ENCODE results near the gene FBXW7.

FBXW7 gene

DNA sequence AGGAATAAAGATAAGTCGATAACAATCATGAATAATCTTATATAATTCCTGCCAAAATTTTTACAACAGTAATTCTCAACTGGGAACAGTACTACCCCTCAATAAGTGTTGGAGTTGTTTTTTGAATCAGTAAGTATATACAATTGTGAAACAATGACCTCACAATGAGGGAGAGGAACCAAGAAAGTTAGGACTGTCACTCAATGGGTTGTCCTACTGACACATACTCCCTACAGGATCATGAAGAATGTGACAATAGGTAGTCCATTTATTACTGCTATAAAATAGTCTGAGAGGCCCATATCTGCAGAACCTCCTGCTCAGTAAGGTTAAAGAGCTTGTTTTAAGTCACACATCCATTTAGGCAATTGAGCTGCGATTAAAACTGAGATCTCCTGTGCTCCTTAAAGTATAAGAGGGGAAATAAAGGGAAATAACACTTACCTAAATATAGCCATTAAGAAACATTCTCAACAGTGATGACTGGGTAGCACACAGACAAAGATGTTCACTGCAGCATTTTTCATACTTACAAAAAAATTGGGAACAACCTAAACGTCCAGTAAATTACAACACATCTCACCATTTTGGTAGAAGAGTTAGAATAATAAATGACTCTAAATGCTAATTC is 26.2 kb downstream of the FBXW7 start:
- no peak for DNase-seq

DNA sequence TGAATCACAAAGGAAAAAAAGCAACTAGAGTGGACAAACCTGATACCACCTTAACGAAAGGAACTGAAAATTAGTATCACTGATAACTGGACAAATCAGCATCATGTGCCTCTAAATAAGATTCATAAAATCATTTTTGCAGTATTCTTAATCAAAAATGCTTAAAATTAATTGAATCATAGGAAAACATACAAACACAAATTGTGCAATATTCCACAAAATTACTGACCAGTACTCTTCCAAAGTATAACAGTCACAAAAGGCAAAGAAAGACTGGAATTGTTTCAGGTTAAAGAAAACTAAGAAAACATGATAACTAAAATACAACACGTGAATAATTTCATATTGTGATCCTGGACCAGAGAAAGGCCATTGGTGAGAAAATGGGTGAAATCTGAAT is 27.1 kb downstream of the FBXW7 start:
- no peak for DNase-seq

DNA sequence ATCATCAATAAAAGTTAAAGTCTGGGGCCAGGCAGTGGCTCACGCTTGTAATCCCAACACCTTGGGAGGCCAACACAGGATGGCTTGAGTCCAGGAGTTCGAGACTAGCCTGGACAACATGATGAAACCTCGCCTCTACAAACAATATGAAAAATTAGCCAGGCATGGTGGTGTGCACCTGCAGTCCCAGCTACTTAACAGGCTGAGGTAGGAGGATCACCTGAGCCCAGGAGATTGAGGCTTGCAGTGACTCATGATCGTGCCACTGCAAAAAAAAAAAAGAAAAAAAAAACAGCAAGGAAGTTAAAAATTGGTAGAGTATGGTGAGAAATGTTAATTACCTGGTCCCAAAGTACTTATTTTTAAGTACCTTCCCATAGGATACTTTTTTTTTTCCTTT is 27.5 kb downstream of the FBXW7 start:
- DNase-seq, result no peak

DNA sequence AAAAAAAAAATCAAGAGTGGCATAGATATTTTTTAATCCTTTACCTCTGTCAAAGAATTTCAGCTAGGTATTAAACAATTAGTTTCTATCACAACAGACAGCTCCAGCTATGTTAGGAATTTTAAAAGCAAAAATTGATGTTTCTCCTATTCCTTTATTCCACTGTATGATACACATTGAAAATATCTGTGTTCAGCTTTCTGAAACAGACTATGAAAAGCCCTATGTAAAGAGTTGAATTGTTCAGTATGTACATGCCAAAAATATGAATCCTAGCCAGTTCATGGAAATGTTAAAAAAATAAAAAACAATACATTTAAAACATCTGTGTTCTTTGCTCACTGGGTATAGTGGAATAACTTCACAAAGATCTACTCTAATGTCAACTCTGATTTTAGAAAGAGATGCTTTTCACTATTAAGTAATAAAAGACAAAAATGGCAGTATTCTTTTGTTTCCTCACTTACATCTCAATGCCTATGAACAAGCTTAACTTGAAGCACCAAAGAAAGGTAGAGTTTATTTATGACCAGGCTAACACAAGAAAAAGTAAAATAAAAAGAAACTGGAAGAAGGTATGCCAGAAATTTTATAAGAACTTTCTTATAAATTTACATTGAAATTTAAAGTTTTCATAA is 32.1 kb downstream of the FBXW7 start:
- no peak for DNase-seq

DNA sequence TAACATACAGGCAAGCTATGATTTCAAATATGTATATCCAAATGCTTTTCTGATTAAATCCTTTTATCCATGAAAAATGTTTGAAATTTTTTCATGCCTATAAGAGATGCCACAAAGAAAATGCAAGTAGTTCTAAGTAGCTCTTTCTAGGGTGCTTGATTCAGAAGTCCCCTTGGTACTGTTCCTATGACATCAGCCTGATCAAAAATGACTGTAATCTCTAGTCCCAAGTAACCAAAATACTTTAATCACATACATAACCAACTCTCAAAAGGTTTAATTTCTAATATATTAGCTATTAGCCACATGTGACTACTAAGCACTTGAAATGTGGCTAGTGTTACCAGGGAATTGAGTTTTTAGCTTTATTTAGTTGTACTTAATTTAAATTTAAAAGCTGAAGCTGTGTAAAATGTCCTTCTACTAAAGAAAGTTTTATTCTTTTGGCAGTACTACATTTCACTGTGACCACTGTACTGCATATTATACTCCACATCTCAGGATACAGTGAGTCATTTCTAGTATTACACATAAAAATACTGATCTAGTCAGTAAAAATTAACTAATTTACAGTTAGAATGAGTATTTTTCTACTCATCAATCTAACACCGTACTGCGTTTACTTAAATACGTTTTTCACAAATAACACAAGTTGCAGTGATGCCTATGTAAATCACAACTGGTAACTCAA is 33.9 kb downstream of the FBXW7 start:
- no peak for DNase-seq

DNA sequence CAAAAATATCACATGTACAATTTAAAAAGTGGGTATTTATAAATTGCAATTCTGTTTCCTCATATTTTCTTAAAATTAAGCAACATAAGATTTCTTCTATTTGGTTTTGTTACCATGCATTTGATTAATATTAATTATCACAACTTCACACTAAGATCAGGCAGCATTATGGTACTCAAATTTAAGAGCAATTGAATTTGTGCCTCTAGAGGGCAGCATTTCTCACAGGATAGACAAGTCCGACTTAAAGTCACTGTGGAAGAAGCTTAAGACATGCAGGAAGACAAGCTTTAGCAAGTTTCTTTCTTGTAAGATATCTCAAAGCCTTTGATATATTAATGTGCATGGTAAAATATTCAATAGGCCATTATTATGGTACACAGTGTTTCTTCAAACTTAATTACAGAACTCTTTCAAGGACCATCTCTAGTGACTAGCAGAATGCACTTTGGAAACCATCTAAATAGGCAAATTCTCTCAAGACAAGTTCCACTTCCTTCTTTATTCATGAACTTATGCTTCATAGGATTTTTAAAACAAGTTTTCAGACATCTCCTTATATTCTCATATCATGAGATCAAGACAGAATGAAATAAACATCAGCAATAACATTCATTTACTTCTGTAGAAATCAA is 35.0 kb downstream of the FBXW7 start:
- DNase-seq, result no peak

DNA sequence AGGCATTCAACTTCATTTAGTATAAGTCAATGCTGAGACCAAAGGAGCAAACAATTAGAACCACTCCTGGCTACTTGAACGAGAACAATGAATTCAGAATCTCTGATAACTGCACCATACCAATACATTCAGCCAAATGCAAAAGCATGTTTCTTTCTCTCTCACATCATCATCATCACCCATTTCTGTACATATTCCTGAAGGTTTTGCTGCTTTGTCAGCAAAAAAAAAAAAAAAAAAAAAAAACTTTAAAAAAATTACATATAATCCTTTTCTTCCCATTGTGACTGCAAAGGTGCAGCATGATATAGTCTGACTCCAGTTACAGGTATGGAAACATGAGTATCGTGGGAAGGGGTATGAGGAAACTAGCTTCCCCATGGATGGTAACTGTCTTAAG is 35.6 kb downstream of the FBXW7 start:
- no peak for DNase-seq

DNA sequence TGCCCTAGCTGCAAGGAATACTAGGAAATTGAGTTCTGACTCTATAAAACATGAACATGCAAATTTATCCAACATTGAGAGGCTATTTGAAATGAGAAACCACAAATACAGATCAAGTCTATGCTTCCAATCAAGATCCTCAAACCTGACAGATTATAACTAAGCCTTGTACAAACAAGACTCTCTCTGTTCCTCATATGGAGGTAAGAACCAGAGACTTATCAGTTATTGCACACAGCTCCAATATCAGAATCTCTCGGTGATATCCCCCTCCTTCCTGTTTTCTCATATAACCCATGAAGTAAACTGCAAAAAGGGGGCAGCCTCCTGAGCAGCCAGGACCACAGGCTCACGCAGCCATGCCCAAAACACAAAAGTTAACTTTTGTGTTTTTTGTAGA is 36.5 kb downstream of the FBXW7 start:
- DNase-seq, result no peak

DNA sequence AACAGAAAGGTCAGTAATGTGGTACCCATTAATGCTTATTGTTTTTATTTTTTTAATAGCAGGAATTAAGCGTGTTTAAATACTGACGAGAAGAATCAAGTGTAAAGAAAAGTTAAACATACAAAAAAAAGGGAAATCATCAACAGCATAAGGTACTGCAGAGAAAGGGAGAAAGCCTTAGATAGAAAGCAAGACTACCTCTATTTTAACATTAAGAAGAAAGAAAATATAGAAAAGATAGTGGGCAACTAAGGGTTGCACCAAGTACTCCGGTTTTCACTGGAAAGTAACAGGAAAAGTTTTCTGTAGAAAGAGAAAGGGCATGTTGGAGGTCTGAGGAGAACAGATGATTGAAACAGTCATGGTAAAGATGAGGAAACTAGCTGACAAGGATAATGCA is 41.9 kb downstream of the FBXW7 start:
- no peak for DNase-seq

DNA sequence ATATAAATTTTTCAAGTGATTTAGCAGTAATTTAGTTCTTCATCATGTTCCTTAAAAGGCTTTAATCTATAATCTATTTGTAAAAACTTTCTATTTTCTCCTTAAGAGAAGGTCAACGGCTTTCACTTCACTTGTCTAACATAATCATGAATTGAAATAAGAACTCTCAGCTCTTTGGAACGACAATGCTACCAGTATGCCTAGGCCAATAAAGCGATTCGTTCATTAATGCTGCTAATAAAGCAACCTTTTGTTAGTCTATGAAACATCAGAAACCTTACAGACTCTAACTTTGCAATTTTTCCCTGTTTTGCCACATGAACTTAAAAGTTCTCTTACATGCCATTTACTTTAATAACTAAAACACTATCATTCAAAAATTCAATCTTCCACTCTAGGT is 47.6 kb downstream of the FBXW7 start:
- DNase-seq, result no peak

DNA sequence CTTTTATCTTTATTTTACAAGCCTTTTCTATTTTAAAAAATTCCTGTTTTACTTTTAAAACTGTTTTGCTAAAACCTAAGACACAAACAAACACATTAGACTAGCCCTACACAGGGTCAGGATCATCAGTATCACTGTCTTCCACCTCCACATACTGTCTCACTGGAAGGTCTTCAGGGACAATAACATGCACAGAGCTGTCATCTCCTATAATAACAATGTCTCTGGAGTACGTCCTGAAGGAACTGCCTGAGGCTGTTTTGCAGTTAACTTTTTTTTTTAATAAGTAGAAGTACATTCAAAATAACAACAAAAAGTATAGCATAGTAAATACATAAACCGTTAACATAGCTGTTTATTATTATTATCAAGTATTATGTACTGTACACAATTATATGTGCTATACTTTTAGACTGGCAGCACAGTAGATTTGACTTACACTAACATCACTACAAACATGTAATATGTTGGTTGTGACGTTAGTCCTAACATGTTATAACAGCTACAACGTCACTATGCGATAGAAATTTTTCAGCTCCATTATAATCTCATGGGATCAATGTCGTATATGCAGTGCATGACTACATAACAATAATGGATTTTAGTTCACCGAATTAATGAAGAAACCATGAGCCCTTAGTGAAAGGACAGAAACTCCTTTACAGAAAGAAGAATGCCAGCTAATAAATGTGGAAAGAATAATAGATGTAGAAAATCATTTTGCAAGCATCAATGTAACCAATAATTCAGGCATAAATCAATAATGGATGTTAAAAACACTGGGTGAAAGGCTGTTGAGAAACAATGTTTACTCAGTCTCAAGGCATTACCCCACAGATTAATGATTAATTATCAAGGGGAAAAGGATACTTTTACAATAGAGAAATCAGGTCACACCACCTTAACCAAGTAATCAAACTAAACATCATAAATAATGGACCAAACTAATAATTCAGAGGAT is 49.2 kb downstream of the FBXW7 start:
- no peak for DNase-seq

DNA sequence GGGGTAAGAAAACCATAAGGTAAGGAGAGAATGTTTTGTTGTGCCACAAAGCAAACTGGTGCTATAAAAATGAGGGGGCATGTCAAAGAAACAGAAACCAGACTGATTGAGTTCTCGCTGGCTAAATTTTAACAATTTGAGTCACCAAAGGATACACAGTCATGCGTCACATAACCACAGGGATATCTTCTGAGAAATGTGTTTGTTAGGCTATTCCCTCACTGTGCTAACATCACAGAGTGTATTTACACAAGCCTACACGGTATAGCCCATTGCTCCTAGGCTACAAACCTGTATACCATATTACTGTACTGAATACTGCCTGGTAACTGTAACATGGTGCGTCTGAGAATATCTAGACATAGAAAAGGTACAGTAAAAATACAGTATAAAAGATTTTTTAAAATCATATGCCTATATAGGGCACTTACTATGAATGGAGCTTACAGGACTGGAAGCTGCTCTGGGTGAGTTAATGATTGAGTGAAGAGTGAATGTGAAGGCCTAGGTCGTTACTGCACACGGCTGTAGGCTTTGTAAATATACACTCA is 50.1 kb downstream of the FBXW7 start:
- no peak for DNase-seq

DNA sequence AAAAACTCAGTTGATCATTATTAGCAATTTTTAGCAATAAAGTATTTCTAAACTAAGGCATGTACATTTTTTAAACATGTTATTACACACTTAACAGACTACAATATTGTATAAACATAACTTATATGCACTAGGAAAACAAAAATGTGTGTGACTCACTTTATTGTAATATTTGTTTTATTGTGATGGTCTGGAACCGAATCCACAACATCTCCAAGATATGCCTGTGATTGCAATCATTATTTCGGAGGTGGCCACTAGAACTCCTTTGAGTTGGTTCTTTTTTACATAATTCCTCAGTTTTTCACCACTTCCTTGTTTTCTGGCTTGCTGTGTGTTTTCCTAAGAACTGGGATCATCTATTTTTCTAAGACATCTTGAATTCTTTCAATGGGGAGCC is 53.7 kb downstream of the FBXW7 start:
- DNase-seq, result no peak

DNA sequence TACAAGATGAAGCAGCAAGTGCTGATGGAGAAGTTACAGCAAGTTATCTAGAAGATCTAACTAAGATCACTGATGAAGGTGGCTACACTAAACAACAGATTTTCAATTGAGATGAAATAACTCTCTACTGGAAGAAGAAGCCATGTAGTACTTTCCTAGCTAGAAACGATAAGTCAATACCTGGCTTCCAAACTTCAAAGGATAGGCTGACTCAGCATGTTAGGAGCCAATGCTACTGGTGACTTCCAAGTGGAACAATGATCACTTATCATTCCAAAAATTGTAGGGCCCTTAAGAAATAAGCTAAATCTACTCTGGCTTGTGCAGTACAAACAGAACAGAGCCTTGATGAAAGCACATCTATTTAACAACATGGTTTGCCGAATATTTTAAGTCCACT is 55.0 kb downstream of the FBXW7 start:
- DNase-seq, result no peak

DNA sequence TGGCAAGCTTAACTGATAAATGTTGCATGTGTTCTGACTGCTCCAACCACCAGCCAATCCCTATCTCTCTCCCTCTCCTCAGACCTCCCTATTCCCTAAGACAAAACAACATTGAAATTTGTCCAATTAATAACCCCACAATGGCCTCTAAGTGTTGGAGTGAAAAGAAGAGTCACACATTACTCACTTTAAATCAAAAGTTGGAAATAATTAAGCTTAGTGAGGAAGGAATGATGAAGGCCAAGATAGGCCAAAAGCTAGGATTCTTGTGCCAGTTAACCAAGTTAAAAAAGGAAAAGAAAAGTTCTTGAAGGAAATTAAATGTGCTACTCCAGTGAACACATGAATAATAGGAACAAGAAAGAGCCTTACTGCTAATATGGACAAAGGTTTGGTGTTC is 55.6 kb downstream of the FBXW7 start:
- no peak for DNase-seq

DNA sequence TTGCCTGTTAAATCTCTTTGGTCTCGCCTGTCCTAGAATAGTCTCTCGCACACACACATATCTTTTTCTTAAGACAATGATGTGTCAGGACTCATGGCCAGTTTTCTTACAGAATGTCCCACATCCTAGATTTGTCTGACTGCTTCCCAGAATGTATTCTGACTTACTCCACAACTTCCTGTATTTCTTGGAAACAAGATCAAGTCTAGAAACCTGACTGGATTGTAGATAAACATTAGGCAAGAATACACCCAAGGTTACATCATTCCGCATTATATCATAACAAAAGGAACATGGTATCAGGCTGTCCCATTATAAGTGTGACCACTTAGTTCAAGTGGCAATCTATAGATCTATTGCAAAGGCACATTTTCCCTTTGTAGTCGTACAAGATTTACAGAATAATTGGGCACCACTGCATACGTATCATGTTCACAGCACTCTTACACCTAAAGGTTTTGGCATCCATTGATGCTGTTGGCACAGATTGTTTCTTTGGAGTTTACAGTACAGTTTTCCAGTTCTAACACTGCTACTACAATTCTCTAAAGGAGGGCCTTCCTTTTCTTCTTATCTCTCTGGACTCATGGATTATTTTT is 56.4 kb downstream of the FBXW7 start:
- no peak for DNase-seq

DNA sequence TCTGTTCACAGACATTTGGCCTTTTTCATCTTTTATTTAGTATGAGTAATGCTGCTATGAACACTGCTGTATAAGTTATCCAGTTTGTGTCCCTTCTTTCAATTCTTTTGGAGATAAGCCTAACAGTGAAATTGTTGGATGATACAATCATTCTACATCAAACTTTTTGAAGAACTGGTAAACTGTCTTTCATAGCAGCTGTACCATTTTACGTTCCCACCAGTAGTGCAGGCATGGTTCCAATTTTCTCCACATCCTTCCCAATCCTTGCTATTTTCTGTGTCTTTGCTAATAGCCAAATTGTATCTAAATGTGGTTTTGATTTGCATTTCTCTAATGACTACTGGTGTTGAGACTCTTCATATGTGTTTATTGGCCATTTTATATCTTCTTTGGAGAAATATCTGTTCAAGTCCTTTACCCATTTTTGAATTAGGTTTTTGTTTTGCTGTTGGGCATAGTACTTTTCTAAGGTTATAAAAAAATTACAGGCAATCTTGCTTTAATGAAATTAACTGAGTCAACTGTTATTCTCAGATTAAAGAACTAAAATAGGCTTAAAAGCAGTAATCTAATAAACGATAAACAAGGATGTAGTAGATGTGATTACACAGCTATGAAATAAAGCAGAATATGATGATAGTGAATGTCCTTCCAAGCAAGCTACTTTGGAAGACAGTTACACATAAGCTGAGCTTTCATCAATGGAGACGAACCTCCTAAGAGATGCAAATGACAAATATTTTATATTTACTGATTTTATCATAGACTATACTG is 57.2 kb downstream of the FBXW7 start:
- no peak for DNase-seq

DNA sequence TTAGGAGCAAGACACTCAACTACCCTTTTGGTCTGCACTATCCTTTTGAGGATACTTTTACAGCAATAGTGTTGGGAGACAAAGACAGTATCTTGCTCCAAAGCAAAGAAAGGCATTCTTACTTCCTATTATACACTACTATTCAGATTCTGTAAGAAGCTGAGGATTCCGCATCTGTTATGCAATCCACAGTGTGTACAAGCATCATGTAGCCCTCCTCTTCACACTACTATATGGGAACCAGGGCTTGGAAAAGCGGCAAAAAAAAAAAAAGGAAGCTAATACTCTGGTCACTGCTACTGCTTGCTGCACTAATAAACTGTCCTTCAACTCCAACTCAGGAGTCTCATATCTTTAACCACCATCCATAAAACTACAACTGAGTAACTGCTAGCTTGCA is 59.1 kb downstream of the FBXW7 start:
- DNase-seq, result no peak

DNA sequence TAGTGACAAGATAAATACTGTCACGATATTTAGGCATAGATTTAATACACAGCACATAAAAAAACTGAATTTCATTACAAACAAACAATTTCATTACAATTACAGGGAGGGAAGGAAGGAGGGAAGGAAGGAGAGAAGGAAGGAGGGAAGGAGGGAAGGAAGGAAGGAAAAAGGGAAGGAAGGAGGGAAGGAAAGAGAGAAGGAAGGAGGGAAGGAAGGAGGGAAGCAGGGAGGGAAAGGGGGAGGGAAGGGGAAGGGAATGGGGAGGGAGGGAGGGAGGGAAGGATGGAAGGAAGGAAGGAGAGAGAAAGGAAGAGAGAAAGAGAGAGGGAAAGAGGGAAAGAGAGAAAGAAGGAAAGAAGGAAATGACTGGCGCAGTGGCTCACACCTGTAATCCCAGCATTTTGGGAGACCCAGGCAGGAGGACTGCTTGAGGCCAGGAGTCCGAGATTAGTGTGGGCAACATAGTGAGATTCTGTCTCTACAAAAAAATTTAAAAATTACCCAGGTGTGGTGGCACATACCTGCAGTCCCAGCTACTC is 64.6 kb downstream of the FBXW7 start:
- DNase-seq, result no peak

DNA sequence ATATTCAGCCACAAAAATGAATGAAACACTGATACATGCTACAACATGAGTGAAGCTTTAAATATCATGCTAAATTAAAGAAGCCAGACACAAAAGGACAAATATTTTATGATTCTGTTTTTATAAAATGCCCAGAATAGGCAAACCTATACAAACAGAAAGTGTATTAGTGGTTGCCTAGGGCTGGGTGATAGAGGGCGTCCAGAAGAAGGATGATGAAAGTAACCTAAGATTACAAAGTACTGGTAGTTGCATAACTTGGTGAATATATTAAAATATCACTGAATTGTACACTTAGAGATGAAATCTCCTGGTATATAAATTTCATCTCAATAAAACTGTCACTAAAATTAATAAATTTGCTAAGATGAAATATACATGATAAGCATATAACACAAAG is 67.5 kb downstream of the FBXW7 start:
- no peak for DNase-seq

DNA sequence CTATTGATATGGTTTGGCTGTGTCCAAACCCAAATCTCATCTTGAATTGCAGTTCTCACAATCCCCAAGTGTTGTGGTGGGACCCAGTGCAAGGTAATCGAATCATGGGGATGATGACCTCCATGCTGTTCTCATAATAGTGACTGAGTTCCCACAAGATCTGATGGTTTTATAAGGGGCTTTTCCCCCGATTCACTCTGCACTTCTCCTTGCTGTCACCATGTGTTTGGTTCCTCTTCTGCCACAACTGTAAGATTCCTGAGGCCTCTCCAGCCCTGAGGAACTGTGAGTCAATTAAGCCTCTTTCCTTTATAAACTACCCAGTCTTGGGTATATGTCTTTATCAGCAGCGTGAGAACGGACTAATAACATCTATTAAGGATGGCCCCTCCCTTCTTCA is 68.8 kb downstream of the FBXW7 start:
- no peak for DNase-seq

Data from stimulated activated CD4-positive, alpha-beta T cell treated with anti-CD3 and anti-CD28 coated beads, Interleukin-4, amount 100 ng/mL, for 1 hour (primary cell).